Frontal cortex (tissue), 4 donors: ENCODE data around the gene WT1. TPM values are rescaled to one million over a fixed set of nuclear protein-coding genes. Genes with fewer than 3 reads are reported as not detected.
"Not testable (repeated sequence)": the region's sequence is repeated elsewhere in the genome, so short reads cannot be mapped to it uniquely, and the experiment has no call there.

Experiments used
- DNase-seq, 2 donors: peaks; one replicate each; pipeline ENCODE4 v3.0.0; 2012; ENCODE audit warnings: low spot score in 2 of 2
- FAIRE-seq: peaks from 2 replicates; lab custom pipeline; 2012; peaks lifted over from hg19 to GRCh38; lab: Jason Lieb, UNC
- total RNA-seq: library from RNA; depleted of rRNA; stranded (reverse); fragments of >200 nt; gene quantifications from one replicate; pipeline ENCODE4 v1.2.3, GENCODE V29; 2014
- donor health status: control.
- donor health status: control.
- donor health status: control.

The WT1 gene
- not detected for total RNA-seq

DNA sequence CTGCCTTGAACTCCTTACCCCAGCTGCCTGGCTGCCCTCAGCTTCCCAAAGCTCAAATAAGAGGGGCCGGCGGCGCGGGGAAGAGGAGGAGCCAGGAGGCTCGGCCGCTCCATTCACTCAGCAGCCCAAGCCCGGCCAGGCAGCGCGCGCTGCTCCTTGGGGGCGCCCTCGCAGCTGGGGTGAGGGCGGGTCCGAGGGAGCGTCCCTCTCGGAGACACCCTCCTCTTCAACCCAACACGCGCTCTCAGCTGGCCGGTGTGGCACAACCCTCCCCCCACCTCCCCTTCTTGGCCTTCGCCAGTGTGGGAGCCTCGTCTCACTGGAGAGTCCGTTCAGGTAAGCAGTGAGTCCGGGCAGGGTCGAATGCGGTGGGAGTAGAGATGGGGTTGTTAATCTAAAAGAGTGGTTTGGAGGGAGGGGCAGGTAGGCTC is at the start of gene WT1:
Gene WT1 (minus strand): TSS at position 29 of the 431 bp plus-strand sequence.
- DNase-seq = peak in 1 of 2 donors; percentile 26

DNA sequence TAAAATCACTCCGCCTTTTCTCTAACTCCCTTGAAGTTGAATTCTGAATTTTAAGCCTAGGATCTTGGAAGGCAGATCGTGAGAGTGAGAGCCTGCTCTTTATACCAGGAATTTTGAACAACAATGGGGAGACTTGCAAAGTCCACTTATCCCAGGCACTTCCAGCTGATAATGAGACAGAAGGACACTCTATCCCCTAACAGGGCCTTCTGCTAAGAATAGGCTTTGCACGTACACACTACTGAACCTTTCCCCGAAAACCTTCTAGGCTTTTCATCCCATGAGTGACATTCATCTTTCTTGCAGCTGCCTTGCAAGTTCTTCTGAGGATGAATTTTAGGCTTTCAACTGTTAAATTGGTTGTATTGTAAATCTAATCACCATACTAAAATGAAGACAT is 44.0 kb upstream of the WT1 start:
- FAIRE-seq (no peak), DNase-seq (no peak)

More for the DNA sequence above, at the start of gene WT1:
- FAIRE-seq = no peak

DNA sequence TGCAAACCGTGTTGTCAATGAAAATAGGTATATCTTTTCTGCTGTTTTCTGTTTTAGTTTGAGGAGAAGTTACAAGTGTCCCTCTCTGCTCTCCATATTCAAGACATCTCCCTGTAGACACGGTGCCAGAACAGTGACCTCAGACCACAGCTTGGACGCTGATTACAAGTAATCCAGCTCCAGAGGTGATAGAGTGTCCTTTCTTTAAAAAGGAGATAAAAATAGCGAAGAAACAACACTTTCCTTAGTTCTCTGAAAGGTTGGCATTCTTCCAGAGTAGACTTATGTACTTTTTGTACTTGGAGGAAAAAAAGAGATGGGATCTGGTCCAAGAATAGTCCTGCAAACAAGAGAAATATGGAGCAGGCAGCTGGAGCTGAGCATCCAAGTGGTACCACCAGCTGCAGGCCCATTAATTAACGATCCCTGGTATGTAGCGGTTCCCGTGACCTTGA is 43.0 kb upstream of the WT1 start:
- FAIRE-seq = no peak
- DNase-seq = peak in 1 of 2 donors; percentile 18

DNA sequence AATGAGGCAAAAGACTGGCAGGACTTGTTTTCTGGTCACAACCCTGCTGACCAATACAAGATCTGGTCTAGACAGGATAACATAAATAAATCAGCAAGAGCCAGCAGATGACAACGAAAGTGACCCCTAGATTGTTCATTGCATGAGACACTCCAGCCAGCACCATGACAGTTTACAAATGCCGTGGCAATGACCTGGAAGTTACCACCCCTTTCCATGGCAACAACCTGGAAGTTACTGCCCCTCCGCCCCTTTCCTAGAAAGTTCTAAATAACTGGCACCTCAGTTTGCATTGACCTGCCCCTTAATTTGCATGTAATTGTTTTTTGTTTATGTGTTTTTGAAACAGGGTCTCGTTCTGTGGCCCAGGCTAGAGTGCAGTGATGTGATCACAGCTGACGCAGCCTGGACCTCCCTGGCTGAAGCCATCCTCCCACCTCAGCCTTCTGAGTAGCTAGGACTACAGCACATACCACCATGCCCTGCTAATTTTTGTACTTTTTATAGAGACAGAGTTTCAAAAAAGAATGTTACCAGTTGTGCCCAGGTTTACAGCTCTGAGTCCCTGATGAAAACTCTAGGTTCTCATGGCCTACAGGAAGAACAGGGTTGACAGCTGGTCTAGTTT is 38.1 kb upstream of the WT1 start:
- DNase-seq (no peak), FAIRE-seq (no peak)

DNA sequence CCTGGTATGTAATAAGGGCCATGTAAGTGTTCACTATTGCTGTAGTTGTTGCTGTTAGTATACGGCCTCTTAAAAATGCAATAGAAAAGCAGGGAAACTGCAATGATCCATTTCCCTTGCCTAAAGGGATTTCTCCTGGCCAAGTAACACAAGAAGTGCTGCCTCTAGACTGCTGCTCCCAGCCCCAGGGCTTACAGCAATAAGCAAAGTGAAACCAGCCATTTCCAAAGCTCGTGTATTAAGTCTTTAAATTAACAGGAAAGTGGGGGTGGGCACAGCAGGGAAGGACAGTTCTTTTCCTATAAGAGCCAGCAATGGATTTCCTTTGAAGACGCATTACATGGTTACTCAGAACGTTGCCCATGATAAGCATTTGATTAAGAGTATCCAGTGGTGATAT is 36.9 kb upstream of the WT1 start:
- DNase-seq = no peak
- no peak for FAIRE-seq

DNA sequence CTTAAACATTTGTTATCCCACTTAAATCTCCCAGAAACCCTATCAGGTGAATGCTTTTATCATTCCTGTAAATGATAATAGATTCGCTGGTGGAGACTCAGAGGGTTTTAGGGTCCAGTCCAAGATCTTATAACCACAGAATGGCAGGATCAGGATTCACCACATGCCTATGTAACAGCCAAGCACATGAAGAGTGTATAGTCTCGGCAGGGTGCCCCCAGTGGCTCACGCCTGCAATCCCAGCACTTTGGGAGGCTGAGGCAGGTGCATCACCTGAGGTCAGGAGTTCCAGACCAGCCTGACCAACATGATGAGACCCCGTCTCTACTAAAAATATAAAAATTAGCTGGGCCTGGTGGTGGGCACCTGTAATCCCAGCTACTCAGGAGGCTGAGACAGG is 36.2 kb upstream of the WT1 start:
- not testable (repeated sequence) for FAIRE-seq, DNase-seq

DNA sequence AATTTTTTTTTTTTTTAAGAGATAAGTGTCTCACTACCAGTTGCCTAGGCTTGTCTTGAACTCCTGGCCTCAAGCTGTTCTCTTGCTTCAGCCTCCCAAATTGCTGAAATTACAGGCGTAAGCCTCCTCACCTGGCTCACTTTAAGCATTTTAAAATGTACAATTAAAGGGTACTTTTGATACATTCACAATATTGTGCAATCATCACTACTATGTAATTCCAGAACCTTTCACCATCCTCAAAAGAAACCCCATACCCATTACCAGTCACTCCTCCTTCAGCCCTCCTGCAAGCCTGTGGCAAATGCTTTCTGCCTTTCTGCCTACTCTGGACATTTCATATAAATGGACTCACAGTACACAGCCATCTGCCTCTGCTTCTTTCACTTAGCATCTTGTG is 34.5 kb upstream of the WT1 start:
- no peak for DNase-seq
- FAIRE-seq = no peak

DNA sequence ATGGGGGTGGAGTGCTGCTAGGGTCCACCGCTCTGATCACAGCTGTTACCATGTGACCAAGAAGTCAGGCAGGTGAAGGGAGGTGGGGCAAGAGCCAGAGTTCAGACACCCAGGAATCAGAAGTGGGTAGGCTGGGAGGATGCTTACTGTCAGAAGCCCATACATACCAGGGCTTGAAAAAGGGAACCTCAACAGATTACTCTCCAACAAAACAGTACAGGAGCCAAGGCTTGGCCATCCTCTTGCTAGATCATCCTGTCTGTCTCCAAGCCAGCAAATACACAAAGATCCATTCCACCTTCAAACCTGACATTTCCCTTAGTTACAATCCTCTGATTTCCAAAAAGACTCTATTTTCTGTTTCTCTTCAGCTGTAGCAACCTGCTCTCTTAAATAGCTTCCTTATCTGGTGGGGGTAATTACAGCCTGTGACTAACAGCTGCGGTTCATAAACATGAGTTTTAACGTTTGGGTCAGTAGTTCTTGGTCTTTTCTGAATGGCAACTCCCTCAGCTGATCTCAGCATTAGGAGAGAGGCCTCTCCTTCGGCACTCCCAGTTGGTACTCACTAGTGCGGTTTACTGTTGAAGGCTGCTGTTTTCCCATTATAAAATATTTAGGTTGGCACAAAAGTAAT is 31.1 kb upstream of the WT1 start:
- no peak for DNase-seq
- FAIRE-seq = no peak

DNA sequence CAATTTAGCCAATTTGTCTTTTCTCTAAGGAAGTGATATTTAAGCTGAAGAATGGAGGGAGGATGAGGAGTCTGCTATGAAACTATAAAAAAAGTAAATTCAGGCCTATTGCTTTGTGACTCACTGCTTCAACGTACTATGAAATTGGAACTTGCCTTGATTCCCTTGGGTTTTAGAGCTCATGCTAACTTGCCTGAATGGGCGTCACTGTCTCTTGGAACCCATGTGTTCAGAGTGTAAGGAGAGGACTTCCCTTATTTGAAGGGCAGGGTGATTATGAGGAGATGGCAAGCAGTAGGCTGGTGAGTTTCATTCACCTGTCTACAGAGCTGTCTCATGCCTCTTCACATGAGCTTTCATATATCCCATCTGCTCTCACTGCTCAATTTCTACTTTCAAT is 28.7 kb upstream of the WT1 start:
- no peak for FAIRE-seq
- no peak for DNase-seq

DNA sequence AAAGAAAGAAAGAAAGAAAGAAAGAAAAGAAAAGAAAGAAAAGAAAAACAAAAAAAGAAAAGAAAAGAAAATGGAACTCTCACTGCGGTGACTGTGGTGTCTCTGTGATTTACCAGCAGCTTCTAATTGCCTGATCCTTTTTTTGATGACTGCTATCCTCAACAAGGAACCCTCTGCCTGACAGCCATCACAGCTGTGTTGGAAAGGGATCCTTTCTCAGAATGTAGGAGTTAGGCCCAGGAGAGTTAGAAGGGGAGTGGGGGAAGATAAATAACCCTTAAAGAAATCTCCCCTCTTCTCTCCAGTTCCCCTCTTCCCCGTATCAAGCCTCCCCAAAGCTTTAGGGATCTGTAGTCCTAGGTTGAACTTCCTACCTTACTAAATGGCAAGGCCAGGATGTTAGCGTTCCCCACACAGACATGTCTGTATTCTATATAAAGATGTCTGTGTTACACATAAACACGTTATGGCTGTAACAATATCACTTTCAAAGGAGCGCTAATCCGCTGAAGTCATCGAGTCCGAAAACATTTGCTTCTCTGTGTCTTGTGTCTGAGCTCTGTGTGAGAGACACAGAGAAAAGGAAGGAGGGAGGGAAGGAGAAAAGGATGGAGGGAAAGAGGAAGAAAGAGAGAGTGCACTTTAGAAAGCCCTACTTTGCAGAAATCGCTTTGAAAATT is 26.8 kb upstream of the WT1 start:
- DNase-seq (no peak), FAIRE-seq (no peak)

DNA sequence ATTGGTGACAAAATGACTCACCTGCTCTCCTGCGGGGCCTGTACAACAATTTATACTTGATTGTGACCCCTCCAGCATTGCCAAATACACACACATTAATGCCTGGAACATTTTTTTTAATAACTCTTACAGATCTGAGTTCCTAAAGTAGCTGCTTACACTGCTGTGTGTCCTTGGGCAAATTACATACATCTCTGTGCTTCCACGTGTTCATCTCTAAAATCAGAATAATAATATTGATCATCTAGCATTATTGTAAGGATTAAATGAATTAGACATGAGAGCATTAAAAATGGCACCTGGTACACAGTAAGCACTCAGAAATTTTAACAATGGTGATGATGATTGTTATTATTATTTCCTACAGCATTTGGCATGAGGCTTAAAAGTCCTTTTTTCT is 21.5 kb upstream of the WT1 start:
- FAIRE-seq (no peak), DNase-seq (no peak)

DNA sequence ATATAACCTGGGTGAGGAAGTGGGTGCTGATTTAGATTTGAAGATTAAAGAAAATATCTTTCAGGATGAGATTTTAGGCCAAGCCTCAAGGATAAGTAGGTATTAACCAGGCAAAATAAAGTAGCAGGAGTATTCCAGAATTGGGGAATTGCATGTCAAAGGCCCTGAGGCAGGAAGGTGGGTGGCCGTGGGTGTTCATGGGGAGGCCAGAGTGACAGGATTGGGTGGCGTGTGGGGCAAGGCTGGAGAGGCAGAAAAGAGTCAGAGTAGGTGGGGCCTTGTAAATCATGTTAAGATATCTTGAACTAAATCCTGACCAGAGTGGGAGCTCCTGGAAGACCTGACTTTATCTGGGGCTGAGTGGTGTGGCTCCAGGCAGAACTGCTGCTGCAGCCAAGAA is 19.7 kb upstream of the WT1 start:
- no peak for DNase-seq
- FAIRE-seq = no peak

DNA sequence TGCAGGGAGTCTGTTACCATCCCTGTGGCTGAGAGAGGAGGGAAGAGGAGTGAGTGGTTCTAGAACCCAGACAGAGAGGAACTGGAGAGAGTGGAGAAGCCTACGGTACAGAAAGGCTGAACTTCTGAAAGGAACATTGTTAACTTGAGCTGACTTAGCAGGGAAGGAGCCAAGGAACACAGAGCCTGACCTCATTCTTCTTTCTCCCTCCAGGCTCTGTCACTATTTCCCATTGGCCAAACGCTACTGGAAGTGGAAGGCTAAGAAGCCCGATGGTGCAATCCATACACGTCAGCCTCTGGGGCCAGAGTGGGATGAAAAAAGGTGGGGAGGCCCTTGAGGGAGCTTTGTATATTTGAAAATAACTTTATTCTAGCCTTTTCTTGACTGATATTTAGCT is 16.5 kb upstream of the WT1 start:
- FAIRE-seq (no peak), DNase-seq (peak in 1 of 2 donors; percentile 11)

DNA sequence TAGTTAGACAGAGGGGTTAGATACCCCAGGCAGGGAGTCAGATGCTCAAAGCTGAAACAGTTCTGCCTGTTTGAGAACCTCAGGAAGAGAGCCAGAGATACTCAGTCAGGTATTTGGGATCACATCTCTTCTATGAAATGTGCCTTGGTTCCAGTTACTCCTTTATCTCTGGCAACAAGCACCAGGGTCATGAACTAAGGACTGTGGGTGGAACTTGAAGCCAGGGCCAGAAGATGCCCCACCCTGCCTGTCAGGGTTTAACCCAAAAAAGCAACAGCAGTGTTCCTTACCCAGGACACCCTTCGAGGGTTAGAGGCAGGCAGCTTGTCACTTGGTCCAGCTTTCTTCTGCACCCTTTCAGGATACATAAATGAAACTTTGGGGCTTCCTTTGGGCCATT is 15.0 kb upstream of the WT1 start:
- DNase-seq = no peak
- no peak for FAIRE-seq

DNA sequence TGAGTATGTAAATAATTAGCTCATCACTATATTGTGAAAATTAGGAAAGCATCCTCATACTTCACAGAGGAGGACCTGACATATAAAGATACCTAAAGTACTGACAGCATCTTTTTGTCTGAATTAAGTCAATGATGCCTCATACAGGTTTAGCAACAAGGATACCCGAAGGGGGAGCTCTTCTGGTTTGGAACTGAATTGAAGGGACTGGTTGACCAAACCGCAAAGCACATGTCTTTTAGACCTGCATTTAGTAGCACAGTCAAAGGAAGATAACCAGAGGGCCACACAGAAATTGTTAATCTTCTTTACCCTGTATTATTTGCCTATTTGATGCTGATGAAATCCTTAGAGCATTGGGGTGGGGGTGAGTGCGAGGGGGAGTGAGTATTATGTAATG is 12.9 kb upstream of the WT1 start:
- DNase-seq (no peak), FAIRE-seq (no peak)

DNA sequence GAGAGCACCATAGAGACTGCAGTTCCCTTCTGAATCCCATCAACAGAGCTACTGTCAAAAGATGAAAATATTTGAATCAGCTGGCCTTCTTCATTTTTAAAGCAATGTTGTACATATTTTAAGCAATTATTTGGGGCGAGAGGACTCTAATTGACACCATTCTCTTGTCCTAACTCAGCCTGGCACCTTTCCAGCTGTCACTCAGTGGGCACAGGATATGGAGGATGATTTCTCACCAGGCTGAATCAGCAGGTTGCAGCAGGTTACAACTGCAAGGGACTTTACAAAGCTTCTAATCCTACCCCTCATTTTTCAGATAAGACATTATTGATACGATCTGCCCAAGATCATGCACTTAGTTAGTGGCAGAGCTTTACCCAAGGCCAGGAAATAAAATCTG is 11.9 kb upstream of the WT1 start:
- no peak for FAIRE-seq
- no peak for DNase-seq

DNA sequence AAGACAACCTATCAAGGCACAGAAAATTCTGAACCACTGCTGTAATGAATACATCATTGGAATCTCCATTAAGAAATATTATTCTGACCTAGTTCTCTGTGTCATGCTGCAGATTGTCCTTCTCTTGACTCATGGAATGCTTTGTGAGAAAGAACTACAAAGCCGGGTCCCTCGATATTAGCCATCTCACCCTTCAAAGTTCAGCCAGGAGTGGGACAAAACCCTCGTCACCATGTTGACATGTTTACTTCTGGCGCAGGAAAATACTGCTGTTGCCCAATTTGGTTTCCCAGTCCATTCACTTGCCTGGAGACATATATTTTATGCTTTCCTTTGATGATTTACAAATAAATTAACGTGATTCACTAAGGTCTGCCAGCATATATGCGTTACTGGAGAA is 10.9 kb upstream of the WT1 start:
- DNase-seq (no peak), FAIRE-seq (no peak)

DNA sequence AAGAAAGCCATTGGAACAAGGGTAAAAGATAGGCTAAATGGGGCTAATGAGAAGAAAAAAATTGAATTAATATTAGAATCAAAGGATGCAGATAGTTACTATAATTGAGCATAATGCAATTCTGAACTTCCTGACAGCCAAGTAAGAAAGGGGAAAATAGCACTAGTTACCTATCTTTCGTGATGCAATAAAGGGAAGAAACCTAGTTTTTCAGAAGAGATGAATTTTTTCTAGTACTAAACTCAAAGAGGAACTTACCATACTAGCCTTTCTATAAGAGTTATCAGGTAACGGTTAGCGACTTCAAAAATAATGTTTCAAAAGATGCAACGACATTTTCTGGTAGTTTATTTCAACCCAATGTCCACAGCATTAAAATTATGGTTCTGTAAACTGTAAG is 8.8 kb upstream of the WT1 start:
- no peak for DNase-seq
- no peak for FAIRE-seq

DNA sequence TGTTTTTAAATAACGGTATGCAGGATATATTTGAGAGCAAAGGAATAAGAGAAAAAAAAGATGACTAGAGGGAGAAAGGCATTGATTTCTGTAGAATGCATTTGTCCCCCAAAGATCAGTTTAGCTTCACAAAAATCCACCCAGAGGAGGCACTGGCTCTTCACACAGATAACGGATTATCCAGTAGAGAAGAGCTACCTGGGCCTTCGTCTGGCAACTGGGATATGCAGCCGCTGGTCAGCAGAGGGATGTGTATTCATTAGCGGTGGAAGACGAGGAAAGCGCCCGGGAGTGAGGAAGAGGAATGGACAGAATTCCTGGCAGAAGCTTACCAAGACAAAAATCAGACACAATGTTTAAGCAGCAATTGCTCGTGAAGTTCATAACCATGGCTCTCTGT is 5.6 kb upstream of the WT1 start:
- FAIRE-seq (no peak), DNase-seq (no peak)

DNA sequence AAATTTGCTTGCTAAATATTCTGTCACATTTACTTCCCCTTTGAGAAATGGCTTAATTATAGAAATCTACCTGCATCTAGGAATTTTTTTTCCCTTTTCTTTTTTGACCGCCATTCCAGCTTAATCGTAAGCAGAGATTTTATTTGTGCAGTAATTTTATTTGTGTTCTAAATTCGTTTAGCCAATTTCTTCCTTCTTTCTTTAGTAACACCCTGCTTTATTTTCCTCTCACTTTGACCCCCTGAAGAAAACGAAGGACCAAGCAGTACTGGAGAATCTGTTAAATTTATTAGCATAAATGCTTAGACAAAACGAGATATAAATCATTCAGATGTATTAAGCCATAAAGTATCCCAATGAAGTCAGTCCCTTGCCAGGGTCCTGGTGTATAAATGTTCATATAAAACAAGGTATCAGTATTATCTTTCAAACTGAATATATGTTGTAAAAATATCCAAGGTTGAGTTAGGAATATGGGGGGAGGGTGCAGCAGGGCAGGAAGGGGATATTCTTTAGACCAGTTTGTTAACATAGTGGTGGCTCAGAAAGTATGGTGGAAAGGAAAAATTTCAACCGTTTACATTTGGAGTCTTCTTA is 5.1 kb upstream of the WT1 start:
- no peak for FAIRE-seq
- no peak for DNase-seq
